Activated CD4-positive, CD25-positive, alpha-beta regulatory T cell treated with anti-CD3 and anti-CD28 coated beads, Interleukin-2, amount 50 U/mL, for 16 hours (primary cell): ENCODE results near the gene MRPL40.
A peak's percentile ranks its signal among the peaks of the same experiment; 100 is the strongest.
"Not testable (repeated sequence)": the region's sequence is repeated elsewhere in the genome, so short reads cannot be mapped to it uniquely, and the experiment has no call there.

ENCODE experiments used
- DNase-seq: peaks from one replicate; pipeline ENCODE4 v3.0.0-alpha.2; 2020; ENCODE audit warnings: low read depth, low spot score

Gene MRPL40

DNA sequence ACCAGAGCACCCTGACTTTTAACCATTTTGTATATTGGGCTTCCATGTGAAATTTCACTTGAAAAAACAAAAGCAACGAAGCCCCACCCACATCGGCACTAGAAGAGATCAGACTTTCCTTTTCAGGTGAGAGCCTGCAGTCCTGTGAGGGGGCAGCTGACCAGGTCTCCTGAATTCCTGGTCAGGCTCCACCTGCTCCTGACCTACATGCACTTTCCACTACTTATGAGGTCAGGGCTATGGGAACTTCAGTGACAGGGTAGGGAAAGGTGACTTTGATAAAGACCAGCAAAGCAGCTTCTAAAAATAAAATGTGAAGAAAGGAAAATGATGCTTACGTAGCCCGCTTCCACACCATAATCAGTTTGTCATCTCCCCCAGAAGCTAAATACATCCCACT lies 25.5 kb upstream of the MRPL40 start:
- no peak for DNase-seq

DNA sequence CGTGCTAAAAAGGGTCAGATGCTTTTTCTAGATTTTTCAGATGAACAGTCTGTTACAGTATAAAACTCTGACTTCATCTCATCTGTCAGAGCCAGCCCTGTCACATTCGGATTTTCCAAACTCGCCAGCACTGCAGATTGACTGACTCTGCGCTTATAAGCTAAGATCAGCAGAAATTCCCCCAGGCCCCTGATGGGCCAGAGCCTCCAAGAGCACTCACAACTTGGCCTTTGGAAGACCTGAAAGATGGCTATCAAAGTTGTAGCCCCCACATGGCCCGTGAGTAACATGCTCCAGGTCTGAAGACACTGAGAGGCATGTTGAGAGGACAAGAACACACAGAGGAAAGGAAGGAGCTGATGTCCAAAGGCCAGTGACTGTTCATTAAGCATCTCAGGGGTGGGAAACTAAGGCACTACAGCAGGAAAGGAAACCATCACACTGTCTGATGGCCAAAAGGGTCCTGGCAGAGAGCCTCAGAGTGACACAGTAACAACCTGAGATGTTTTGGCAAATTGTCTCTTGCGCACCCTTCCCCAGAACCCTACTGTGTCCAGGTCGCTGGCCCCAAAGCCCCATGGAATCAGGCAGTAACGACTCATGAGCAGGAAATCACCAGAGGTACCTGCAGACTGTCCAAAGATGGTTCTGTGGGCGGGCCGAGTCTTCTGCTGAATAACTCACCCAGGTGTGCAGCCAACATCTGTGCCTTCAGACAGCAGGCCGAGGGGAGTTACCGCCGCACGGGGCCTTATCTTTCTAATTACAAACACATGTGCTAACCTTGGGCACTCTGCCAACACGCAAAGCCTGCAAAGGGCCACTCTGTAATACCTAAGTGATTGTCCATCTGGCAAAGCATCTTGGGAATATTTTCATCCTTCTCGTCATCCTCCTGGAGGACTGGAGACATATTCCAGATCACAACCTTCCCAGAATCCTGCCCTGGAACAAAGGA lies 24.4 kb upstream of the MRPL40 start:
- no peak for DNase-seq

DNA sequence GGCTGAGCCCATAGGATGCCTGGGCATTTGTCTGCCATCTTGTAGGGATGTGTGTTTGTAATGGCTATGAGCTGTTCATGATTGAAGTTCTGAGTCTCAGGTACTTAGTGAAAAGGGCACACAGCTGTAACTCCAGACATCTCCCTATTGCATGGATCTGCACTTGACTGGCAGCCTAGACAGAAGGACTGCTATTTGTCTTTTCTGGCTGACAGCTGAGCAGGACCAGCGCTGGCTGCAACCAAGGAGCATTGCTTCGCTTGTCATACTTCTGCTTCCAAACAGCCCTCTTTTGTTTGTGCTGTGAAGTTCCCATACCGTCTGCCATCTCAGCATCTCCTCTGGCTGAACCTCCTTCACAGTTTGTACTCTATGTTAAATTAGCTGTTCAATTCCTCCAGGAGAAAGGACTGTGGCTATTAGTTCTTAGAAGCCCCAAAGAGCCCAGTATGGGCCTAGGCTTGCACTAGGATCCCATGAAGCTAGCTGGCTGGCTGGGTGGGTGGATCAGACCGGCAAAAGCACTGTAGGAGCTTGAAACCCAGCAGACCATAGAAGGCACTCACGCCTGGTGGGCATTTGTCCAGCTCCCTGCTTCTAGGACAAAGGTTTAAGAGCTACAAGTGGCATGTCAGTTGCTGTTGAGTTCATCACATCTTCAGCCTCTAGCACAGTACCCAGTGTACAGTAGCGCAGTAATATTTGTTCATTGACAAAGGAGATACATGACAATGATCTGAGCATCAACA lies 21.2 kb upstream of the MRPL40 start:
- no peak for DNase-seq

DNA sequence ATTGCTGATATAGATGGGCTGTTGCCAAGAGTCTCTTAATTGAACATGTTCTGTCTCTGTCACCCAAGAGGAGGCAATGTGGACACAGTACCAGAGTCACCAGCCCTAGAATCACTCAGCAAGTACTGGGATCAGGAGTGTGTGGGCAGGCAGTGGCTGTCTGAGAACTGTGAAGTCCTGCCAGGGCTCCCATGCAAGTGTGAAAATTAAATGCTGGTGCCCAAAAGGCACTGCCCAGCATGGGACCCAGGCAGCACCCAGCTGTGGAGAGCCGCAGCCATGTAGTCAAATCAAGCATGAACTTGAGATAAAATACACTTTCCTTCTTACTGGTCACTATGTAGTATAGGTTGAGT lies 20.7 kb upstream of the MRPL40 start:
- no peak for DNase-seq

DNA sequence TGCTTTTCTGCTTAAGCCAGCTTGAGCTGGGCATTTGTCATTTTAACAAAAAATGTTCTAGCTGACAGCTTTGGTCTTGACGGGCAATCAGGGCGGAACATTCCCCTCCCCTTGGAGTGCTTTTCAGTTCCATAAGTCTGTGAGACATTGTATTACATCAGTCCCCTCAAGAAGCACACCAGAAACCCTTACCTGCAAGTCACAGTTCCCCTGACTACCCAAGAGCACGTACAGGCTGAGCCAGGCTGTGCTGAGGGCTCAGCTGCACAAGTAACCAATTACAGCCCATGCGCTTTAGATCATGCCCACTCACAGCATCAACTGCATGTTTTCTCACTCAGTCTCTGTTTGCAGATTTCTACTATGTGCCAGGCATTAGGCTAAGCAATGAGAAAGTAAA lies 19.9 kb upstream of the MRPL40 start:
- no peak for DNase-seq

DNA sequence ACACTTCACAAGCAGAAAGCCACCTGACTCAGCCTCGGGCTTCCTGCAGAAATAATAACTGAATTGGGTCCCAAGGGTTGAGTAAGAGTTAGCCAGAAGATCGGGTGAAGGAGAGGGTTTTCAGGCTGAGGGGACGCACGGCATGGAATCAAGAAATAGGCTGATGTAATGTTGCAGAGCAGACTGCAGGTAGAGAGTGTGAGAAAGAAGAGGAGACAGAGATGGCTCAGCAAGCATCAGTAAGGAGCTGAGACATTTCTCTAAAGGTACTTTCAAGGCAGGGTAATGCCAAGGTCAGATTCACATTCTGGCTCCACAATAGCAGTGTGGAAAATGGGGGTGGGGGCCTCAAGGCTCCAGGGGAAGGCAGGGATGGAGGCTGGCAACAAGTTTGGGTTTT lies 19.4 kb upstream of the MRPL40 start:
- DNase-seq: no peak

DNA sequence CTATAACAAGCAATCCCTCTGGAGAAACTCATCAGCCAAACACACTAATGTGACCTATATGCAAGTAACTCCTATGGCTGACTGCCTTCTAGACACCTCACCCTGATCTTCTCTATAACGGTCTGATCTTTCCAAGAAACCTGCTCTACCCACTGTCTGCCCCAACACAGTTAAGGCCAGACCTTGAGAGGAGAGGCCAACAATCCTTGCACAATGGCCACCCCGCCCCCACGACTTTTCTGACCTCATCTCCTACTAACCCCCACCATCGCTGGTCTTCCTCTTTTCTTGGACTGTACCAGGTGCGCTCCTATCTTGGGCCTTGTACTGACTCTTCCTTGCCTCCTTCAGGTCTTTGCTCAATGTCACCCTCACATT lies 13.3 kb upstream of the MRPL40 start:
- DNase-seq: no peak

DNA sequence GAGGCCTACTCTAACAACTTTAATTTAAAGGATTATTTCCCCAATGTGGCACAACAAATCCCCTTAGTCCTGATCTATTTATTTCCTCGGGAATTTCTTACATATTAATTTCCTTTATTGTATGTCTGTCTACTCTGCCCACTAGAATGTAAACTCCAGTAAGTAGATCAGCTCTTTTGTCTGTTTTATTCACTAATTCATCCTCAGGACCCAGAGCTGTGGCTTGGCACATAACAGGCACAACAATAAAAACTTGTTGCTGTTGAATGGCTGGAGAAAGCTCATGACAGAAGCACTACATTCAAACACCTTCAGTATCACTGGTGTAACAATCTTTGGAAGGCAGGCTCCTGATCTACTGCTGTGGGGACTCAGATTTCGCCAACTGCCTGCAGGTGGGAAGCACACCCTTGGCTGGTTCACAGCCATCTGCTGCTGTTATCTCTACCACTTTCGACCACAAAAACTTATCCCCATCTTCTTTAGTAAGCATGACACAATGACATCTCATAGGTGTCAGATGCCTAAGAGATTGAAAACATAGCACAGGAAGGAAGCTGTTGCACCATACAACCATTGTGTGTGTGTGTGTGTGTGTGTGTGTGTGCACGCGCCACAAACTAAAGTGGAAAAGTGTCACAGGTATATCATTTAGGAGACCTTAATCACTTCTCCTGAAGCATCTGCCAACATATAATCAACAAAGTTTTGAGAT lies 12.7 kb upstream of the MRPL40 start:
- DNase-seq: no peak

DNA sequence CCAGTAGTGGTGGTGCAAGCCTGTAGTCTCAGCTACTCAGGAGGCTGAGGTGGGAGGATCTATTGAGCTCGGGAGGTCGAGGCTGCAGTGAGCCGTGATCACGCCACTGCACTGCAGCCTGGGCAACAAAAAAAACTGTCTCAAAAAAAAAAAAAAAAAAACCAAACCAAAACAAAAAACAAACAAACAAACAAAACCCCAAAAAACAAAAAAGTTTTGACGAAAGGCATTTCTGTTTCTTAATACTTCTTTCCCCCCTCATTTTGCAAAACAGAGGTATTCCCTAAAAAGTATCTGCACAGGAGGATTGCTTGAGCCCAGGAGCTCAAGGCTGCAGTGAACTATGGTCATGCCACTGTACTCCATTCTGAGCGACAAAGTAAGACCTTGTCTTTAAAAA lies 12.0 kb upstream of the MRPL40 start:
- no peak for DNase-seq

DNA sequence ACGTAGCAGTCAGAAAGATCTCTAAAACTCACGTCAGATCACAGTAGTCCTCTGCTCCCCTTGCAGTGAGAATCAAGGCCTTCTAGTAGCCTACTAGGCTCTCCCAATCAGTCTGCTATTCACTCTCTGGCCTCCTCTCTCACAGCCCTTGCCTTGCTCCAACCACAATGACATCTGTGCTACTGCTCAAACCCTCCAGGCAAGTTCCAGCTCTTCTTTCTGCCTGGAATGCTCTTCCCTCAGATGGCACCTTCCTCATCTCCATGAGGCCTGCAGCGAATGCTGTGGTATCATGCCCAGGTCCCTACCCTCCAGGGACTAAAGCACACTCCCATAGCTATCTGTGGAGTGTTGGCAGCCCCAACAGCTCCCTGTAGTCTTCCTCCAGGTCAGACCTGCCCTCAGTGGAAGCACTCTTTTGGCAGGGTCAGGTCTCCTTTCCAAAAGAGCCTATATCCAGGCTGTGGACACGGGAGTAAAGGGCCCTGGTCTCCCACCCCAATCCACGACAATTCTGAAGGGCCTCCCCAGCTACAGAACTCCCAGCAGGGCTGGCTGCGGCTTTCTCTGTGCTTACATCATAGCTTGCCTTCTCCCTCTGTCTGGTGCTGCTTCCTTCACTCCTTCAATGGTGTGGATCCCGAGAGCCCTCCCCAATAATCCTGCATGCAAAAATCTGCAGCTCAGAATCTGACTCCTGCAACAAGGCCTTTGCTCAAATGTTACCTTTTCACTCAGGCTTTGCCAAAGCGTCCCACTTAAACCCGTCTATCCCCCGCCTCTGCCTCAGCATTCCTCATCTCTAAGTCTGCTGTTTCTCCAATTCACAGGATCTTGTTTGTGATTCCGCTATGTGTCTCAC lies 9.7 kb upstream of the MRPL40 start:
- no peak for DNase-seq

DNA sequence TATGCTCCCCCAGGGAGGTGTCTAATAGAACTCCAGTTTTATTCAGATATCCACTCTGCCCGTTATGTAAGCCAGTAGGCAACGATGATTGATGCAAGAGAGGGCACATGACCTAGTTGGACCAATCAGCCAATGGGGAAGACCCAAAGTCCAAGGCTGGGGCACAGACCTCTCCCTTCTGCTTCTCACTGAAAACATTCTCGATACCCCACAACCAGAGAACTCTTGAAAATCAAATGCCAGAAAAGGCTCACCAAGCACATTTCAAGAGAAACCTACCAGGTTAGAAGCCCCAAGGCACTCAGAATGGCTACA lies 8.2 kb upstream of the MRPL40 start:
- no peak for DNase-seq

DNA sequence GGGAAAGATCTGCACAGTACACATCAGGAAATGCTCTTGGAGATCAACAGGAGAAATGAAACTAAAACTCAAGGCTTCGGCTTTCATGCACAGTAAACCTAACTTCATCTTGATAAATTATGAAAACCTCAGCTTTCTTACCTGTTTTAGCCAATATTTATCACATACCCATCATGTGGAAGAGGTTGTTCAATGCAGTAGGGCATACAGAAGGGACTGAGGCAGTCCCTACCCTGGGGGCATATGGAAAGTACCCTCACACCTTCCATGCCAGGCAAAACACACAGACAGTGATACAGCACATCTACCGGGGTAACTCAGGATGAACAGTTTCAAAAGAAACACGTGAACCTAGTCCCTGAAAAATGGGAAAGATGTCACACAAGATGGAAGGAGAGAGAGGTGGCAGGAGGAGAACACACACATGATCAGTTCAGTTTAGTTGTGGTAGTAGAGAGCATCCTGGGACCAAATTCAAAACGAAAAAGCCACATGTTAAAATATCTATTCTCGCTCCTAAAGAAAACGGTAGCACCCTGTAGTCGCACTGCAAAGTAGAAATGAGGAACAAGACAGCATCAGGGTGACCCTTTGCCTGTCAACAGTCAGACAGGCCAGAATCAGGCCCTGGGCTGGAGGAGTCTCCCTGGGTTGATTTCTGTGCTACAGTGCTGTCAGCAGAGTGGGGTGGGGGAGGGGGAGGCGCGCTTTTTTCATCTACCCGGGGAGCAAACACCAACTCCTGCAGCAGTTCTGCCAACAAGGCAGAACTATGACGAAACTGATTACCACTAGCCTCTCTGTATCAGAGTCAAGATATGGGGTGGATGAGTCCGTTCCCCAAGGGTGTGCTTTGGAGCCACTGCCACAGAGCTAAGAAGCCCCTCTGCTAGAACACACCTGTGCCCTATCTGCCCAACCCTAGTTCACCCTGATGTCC lies 2.1 kb upstream of the MRPL40 start:
- no peak for DNase-seq

DNA sequence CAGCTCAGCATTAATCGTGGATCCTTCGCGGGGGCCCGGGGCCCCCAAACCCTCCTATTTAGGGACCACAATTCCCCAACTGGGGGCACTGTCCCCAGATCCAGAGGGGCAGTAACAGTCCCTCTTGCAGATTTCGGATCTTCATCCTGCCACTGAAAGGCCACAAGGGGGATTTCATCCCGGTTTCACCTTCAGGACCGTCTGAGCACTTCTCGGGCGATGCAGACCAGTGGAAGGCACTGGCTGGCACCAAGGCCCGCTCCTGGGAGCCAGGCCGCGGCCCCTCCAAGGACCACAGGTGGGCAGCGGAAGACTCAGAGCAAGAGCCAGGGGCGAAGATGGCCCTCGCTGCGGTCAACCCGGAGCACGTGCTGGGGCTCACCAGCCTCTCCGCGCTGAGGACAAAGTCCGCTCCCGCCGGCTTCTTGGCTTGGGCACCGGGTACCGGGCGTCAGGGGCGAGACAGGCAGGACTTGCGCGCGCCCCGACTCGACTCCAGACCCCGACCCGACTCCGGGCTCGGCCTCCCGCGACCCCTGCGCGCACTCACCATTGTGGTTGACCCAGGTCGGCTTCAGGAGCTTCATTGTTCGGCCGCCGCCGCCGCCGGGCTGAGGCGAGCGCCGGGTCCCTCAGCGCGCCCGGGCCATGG lies 1.3 kb upstream of the MRPL40 start:
- DNase-seq: no peak

DNA sequence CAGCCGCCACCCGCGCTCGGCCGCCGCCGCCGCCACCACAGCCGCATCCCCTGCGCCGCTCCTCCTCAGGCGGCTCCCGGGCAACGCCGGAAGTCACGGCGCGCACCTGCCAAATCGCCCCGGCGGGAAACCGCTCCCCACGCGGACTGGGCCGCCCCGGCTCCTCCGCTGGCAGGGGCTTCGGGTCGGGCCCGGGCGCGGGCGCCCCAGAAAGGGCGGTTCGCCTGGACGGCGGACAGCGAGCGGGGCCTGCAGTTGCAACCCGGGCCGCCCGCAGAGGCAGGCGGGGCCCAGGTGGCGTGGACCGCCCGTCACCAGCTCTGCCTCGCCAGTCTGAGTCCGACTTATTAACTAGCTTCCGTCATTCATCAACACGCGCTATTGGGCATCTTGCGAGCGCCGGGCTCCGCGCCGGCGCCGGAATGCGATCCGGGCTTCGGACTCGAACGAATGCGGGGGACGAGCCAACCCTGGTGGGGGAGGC lies 654 bp upstream of the MRPL40 start, which contains the start of gene HIRA:
Gene HIRA (minus strand): TSS at position 85 of the 484 bp plus-strand sequence. CDS start 257 bp downstream, outside the sequence.
- peak; percentile 72 for DNase-seq

DNA sequence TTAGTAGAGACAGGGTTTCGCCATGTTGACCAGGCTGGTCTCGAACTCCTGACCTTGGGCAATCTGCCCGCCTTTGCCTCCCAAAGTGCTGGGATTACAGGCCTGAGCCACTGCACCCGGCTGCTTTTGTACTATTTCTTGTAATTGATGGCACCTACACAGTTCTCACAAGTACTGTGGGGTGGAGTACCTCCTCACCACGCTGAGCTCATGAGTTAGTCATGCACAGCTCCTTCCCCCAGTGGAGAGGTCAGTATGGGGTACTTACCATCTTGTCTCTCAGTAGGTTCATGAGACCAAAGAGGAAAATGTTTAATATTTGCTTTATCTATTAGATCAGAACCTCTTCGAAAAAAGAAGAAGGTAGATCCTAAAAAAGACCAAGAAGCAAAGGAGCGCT lies 2.1 kb downstream of the MRPL40 start:
- no peak for DNase-seq

DNA sequence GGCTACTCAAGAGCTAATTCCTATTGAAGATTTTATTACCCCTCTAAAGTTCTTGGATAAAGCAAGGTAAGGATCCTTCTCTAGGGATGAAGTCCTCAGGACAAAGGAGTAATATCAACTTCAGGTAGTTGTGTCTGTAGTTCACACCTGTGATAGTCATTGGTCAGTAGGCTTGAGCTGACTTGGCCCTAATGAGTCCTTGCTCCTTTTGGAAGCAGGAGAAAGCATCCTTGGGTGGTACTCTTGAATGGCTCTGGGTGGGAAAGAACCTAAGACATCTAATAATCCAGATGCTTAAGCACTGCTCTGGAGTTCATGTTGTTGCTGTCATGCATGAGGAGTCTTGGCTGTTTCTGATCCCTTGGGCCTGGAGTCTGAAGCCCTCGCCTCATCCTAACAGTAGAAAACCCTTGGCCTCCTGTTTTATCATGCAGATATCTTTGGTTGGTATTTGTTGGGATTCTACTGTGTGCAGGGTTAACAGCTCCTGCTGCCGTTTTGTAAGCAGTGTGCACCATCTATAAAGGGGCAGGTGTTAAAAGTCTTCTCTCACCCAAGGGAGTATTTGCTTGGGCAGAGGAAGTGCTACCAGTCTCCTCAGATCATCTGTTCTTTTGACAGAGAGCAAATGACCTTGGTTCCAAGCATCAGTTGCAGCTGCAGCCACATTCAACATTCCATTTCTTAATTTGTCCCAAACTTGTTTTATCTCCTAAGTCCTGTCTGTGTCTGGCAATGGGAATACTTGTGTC lies 2.7 kb downstream of the MRPL40 start:
- no peak for DNase-seq

DNA sequence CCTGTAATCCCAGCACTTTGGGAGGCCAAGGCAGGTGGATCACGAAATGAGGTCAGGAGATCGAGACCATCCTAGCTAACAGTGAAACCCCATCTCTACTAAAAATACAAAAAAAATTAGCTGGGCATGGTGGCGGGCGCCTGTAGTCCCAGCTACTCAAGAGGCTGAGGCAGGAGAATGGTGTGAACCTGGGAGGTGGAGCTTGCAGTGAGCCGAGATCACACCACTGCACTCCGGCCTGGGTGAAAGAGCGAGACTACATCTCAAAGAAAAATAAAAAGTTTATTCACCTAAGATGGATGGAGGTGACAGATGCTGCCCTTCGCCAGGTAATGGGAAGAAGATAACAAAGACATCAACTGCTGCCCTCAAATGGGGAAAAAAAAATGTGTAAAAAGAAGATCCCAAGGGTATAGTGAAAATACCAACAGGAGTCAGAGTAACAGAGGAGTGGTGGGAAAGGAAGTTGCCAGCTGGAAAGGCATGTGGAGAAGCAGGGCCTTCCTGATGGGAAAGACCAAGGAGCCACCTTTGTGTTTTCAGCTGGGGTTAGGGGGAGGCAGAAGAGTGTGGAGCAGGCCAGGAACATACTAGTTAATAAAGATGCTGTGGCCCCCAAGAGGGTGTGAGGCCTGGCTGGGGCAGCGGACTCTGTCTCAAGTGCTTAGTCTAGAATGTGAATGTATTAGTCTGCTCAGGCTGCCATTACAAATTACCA lies 4.3 kb downstream of the MRPL40 start:
- not testable (repeated sequence) for DNase-seq

DNA sequence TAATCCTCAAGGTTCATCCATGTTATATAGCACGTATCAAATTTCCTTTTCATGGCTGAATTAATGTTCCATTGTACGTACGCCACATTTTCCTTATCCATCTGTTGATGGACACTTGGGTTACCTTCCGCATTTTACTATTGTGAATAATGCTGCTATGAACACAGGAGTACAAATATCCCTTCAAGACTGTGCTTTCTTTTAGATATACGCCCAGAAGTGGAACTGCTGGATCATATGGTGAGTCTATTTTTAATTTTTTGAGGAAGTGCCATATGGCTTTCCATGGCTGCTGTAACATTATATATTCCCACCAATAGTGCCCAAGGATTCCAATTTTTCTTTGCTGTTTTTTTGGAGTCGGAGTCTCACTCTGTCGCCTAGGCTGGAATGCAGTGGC lies 6.0 kb downstream of the MRPL40 start:
- DNase-seq: no peak
